Measurements from ENCODE around the gene MT1A.

MT1A gene

GRCh38 chr16:56613706-56614105, 24.8 kb upstream of the MT1A start:
- Mint-ChIP-seq H3K27ac (no peak overlapping the region), H3K4me3 (no peak overlapping the region), H3K9me3 (no peaks in the 10 kb centered on the region), H3K36me3 (ENCODE audit: low read depth) (no peaks in the 10 kb centered on the region), H3K4me1 (peaks cover 42% of the 10 kb centered on the region), H3K27me3 (ENCODE audit: low read depth, poor library complexity) (peaks cover 88% of the 10 kb centered on the region)
- TF ChIP-seq, protein P1, sequence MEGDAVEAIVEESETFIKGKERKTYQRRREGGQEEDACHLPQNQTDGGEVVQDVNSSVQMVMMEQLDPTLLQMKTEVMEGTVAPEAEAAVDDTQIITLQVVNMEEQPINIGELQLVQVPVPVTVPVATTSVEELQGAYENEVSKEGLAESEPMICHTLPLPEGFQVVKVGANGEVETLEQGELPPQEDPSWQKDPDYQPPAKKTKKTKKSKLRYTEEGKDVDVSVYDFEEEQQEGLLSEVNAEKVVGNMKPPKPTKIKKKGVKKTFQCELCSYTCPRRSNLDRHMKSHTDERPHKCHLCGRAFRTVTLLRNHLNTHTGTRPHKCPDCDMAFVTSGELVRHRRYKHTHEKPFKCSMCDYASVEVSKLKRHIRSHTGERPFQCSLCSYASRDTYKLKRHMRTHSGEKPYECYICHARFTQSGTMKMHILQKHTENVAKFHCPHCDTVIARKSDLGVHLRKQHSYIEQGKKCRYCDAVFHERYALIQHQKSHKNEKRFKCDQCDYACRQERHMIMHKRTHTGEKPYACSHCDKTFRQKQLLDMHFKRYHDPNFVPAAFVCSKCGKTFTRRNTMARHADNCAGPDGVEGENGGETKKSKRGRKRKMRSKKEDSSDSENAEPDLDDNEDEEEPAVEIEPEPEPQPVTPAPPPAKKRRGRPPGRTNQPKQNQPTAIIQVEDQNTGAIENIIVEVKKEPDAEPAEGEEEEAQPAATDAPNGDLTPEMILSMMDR (IDR thresholded peaks at IDR 0.05) = no peak
- DNase-seq = no peak

DNA sequence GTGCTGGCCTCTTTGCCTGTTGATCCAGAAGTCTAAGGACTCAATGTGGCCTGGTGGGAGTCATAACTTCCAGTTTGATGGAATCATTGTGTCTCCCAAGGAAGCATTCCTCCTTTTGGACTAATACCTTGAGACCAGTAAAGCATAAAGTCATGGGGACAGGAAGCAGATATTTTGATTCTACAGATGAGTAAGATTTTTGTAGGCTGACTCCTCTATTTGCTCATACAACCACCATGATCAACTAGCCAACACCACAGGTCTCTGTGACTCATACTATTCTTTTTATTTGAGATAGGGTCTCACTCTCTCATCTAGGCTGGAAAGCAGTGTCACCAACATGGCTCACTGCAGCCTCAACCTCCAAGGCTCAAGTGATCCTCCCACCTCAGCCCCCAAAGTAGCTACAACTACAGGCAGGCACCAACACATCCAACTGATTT, 23.9 kb upstream of the MT1A start:
- no peaks in the 10 kb centered on the region for H3K36me3 Mint-ChIP-seq (ENCODE audit: low read depth)
- DNase-seq = no peak
- TF ChIP-seq, protein P1 (IDR thresholded peaks at IDR 0.05) = no peak
- no peaks in the 10 kb centered on the region for H3K9me3 Mint-ChIP-seq
- H3K4me1 Mint-ChIP-seq = peaks cover 35% of the 10 kb centered on the region
- H3K27me3 Mint-ChIP-seq (ENCODE audit: low read depth, poor library complexity) = peaks cover 88% of the 10 kb centered on the region
- no peak overlapping the region for H3K27ac Mint-ChIP-seq
- no peak overlapping the region for H3K4me3 Mint-ChIP-seq

DNA sequence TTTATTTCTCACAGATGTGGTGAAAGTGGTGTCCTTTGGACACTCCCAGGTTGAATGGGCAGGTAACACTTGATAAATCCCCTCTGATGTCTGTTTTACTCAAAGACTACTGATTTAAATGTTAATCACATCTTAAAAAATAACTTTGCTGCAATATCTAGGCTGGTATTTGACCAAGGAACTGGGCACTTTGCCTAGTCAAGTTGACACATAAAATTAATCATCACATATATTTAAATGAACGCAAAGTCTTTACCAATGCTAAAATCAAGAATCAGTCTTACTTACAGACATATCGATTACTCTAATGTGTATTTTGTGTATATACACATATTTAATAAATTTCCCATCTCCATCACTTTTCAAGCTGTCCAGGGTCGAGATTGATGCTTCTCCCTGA, 23.1 kb upstream of the MT1A start:
- Mint-ChIP-seq H3K27me3 (ENCODE audit: low read depth, poor library complexity) (peaks cover 92% of the 10 kb centered on the region), H3K4me1 (peaks cover 31% of the 10 kb centered on the region), H3K36me3 (ENCODE audit: low read depth) (no peaks in the 10 kb centered on the region), H3K9me3 (no peaks in the 10 kb centered on the region), H3K27ac (no peak overlapping the region), H3K4me3 (no peak overlapping the region)
- no peak for DNase-seq
- TF ChIP-seq, protein P1 (IDR thresholded peaks at IDR 0.05) = no peak

GRCh38 chr16:56616608-56617211, 21.8 kb upstream of the MT1A start:
- Mint-ChIP-seq H3K9me3 (no peaks in the 10 kb centered on the region), H3K27ac (no peak overlapping the region), H3K4me1 (peaks cover 29% of the 10 kb centered on the region), H3K36me3 (ENCODE audit: low read depth) (no peaks in the 10 kb centered on the region), H3K27me3 (ENCODE audit: low read depth, poor library complexity) (peaks cover 98% of the 10 kb centered on the region), H3K4me3 (peak overlapping the region; percentile 80)
- DNase-seq = no peak
- TF ChIP-seq, protein P1 (IDR thresholded peaks at IDR 0.05) = no peak

- TF ChIP-seq, protein P1 (IDR thresholded peaks at IDR 0.05) = no peak
- peaks cover 100% of the 10 kb centered on the region for H3K27me3 Mint-ChIP-seq (ENCODE audit: low read depth, poor library complexity)
- no peaks in the 10 kb centered on the region for H3K9me3 Mint-ChIP-seq
- DNase-seq = peak; percentile 67
- H3K4me1 Mint-ChIP-seq = peaks cover 31% of the 10 kb centered on the region
- peak overlapping the region; percentile 80 for H3K4me3 Mint-ChIP-seq
- no peaks in the 10 kb centered on the region for H3K36me3 Mint-ChIP-seq (ENCODE audit: low read depth)
- no peak overlapping the region for H3K27ac Mint-ChIP-seq
Observed at GRCh38 chr16:56617212-56618085, 21.0 kb upstream of the MT1A start.

Data from nephron progenitor cell (in vitro differentiated cells).